ENCODE data around the gene NHSL1. TPM values are rescaled to one million over a fixed set of nuclear protein-coding genes. Genes with fewer than 3 reads are reported as not detected.

Gene NHSL1
- total RNA-seq, 3 donors from 2014 or later: 53.1 to 155 (median 107) TPM

DNA sequence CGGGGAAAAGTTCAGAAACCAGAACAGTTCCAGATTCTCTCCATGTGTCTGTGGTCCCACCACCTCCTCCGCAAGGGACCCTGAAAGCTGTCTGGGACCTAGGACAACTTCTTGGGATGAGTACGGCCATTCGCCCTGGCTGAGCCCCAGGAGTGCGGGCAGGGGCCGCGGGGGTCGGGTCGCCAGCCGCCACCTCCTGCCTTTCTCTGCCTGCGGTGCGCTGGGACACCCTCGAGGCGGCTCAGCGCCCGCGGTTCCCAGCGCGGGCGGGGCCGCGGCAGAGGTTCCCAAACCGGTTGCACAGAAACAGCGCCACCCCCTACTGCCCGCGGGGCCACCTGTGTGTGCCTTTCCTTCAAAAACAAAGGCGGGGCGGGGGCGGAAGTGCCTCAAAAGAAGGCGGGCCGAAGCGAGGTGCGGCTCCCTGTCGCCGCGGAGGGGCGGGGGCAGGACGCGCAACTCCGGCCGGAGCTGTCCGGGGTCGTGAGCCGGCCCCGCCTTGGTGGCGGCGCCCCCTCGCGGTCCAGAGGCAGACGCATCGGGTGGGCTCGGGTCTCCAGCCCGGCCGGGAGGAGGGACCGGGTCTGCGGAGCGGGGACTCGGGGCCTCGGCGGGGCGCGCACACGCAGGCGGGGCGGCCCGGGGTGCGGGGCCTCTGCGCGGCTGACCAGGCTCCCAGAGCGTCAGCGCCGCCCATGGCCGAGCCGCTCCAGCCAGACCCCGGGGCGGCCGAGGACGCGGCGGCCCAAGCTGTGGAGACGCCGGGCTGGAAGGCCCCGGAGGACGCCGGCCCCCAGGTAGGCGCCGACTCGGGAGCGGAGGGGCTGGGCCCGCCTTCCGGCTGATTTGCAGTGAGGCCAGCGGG lies 95.3 kb downstream of the NHSL1 start, which contains the start of gene HEBP2:
Gene HEBP2, plus strand, starts transcription at position 423 of the 865 bp plus-strand sequence. Its CDS starts 273 bp downstream, at position 696.
- TF ChIP-seq, protein P1, sequence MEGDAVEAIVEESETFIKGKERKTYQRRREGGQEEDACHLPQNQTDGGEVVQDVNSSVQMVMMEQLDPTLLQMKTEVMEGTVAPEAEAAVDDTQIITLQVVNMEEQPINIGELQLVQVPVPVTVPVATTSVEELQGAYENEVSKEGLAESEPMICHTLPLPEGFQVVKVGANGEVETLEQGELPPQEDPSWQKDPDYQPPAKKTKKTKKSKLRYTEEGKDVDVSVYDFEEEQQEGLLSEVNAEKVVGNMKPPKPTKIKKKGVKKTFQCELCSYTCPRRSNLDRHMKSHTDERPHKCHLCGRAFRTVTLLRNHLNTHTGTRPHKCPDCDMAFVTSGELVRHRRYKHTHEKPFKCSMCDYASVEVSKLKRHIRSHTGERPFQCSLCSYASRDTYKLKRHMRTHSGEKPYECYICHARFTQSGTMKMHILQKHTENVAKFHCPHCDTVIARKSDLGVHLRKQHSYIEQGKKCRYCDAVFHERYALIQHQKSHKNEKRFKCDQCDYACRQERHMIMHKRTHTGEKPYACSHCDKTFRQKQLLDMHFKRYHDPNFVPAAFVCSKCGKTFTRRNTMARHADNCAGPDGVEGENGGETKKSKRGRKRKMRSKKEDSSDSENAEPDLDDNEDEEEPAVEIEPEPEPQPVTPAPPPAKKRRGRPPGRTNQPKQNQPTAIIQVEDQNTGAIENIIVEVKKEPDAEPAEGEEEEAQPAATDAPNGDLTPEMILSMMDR (IDR thresholded peaks at IDR 0.05): peak; percentile 25
- ATAC-seq: peak; percentile 94
- Histone ChIP-seq H3K36me3 (ENCODE audit: low read depth) (no peaks in the 10 kb centered on the region), H3K4me3 (peak within 1 kb of the TSS; percentile 84), H3K9me3 (no peaks in the 10 kb centered on the region), H3K4me1 (ENCODE audit: low read depth) (peaks cover 12% of the 10 kb centered on the region)
- DNase-seq: peak; percentile 98 to 99 (median 98)
- intact Hi-C loops (cut with DNase I, micrococcal nuclease): loop anchor here in 1 of 2 donors (10.0 kb wide), 1 partner anchor 289 kb away; no protein-coding TSS in a partner anchor

DNA sequence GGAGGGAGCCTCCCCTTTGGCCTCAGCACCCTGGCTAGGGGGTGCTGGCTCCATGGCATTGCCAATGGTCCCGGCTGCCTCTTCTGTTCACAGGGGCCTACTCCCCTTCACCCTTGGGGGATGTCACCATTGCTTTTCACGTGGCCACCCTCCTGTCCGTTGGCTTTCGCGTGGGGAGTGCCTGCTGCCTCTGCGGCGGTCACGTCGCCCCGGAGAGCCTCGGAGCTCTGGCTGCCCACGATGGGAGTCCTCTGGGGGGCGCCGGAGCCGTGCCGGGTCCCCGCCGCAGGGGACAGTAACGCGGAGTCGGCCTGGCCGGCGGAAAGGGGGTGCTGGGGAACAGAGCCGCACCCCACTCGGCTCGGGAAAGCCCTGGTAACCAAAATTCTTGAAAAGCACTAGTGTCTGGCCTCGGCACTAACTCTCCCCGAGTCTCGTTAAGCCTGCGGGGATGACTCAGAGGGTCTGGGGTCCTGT lies 95.9 kb downstream of the NHSL1 start:
- intact Hi-C loops (cut with DNase I, micrococcal nuclease): loop anchor here in 1 of 2 donors (10.0 kb wide), 1 partner anchor 289 kb away; no protein-coding TSS in a partner anchor
- TF ChIP-seq, protein P1 (IDR thresholded peaks at IDR 0.05): no peak
- ATAC-seq (peak; percentile 26), DNase-seq (peak; percentile 56 to 74 (median 74))
- Histone ChIP-seq H3K4me3 (peak overlapping the region; percentile 84), H3K4me1 (ENCODE audit: low read depth) (peaks cover 12% of the 10 kb centered on the region), H3K36me3 (ENCODE audit: low read depth) (no peaks in the 10 kb centered on the region), H3K9me3 (no peaks in the 10 kb centered on the region)

DNA sequence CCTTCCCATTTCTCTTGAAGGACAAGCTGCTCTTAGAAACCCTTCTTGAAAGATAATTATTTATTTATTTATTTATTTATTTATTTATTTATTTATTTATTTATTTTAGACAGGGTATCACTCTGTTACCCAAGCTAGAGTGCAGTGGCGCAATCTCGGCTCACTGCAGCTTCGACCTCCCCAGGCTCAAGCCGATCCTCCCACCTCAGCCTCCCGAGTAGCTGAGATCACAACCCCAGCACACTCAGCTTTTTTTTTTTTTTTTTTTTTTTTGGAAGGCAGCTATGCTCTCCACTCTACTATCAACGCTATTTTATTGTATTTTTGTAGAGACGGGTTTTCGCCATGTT lies 96.5 kb downstream of the NHSL1 start:
- DNase-seq (no peak), ATAC-seq (no peak)
- no peak overlapping the region for H3K4me3 ChIP-seq
- peaks cover 12% of the 10 kb centered on the region for H3K4me1 ChIP-seq (ENCODE audit: low read depth)
- TF ChIP-seq, protein P1 (IDR thresholded peaks at IDR 0.05): no peak
- no peaks in the 10 kb centered on the region for H3K9me3 ChIP-seq
- intact Hi-C loops (cut with DNase I, micrococcal nuclease): loop anchor here in 1 of 2 donors (10.0 kb wide), 1 partner anchor 288 kb away; no protein-coding TSS in a partner anchor
- no peaks in the 10 kb centered on the region for H3K36me3 ChIP-seq (ENCODE audit: low read depth)

DNA sequence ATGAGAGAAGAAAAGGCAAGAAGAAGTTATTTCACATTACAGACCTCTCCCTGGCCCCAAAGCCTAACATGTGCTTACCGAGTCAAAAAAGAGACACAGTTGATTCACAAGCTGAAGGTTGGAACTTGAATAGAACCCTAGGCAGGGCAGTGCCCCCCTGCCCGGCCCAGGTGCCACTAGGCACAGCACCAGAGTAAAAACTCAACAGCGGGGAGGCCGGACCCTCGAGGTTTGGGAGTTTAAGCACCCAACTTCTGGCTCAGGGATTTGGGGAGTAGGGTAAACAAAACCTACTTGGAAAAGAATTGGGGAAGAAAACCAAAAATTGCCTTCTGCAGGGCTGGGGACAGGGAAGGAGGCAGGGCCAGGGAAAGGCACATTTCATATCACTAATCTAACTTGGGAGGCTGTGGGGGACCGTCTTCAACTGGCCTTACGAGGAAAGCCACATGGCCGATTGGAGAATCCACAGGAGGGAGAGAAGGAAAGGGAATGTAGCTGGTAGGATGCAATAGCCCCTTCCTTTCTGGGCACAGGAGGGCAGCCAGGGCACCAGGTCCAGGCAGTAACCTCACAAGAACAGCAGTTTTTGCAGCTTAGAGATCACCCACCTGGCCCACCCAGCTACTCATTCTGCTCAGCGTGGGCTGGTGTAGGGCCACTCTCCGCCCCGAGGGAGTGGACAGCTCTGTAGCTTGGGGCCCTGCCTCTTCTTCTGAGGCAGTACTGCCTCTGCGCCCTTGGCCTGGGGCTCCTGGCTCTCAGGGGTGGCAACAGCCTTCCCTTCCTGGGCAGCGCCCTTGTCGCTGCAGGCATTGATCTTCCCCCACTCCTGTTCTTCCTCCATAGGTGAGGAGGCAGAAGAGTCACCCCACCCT lies 97.1 kb downstream of the NHSL1 start:
- Histone ChIP-seq H3K4me3 (no peak overlapping the region), H3K36me3 (ENCODE audit: low read depth) (no peaks in the 10 kb centered on the region), H3K9me3 (no peaks in the 10 kb centered on the region), H3K4me1 (ENCODE audit: low read depth) (peaks cover 12% of the 10 kb centered on the region)
- ATAC-seq (no peak), DNase-seq (no peak)
- TF ChIP-seq, protein P1 (IDR thresholded peaks at IDR 0.05): no peak
- intact Hi-C loops (cut with DNase I, micrococcal nuclease): loop anchor here in 1 of 2 donors (10.0 kb wide), 1 partner anchor 287 kb away; no protein-coding TSS in a partner anchor

DNA sequence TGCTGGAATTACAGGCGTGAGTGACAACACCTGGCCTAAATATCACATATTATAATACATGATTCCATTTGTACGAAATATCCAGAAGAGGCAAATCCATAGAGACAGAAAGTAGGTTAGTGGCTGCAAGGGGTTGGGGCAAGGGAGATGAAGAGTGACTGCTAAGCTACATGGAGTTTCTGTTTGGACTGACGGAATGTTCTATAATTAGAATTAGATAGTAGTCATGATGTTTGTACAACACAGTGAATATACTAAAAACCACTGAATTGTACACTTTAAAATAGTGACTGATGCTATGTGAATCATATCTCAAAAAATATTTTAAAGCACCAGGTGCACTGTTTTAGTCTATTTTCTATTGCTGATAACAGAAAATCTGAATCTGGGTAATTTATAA lies 99.0 kb downstream of the NHSL1 start:
- TF ChIP-seq, protein P1 (IDR thresholded peaks at IDR 0.05): no peak
- Histone ChIP-seq H3K9me3 (no peaks in the 10 kb centered on the region), H3K36me3 (ENCODE audit: low read depth) (no peaks in the 10 kb centered on the region), H3K4me1 (ENCODE audit: low read depth) (peaks cover 3% of the 10 kb centered on the region), H3K4me3 (no peak overlapping the region)
- ATAC-seq (no peak), DNase-seq (no peak)
- intact Hi-C loops (cut with DNase I, micrococcal nuclease): loop anchor here in 1 of 2 donors (10.0 kb wide), 1 partner anchor 286 kb away; no protein-coding TSS in a partner anchor

Measured in mucosa of descending colon (tissue), 3 donors.